ENCODE results near the gene ATRN.
"Not testable (repeated sequence)": the region's sequence is repeated elsewhere in the genome, so short reads cannot be mapped to it uniquely, and the experiment has no call there.

Gene ATRN

DNA sequence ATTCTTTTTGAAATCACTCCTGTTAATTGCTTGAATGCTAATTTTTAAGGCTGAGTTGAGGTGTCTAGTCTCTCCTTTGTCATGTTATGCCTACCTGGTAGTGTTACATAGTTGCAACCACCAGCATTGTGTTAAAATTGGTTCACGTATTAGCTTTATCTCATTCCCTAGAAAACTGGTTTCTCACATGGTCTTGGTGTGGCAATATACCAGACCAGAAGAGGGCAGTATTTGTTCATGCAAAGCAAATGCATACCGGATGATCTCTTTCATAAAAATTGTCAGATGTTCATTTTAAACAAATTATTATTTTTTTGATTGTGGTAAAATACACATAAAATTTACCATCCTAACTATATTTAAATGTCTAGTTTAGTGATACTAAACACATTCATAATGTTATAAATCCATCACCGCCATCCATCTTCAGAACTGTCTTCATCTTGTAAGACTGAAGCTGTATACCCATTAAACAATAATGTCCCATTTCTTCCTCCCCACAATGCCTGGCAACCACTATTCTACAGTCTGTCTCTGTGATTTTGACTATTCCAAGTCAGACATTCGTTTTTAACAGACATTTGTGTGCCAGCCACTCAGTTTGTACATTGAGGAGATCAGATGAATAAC, 92.8 kb downstream of the ATRN start:
- DNase-seq (ENCODE audit: low read depth in 2 of 2): no peak

DNA sequence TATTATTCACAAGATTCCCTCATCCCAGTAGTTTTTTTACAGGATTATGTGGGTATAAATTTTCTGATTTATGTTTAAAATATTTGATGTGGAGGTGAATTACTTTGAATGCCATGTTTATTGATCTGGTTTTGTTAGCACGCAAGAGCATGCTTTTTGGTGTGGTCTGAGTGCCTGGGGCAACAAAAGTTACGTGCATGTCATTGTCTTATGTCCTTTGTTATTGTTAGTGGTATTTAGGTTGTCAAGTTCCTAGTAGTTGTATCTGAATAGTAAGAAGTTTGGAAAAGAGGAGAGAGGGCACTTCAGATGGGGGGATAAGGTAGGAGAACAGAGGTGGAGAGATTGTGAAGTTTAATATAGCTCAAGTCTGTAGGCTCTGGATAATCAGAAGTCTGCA, 95.0 kb downstream of the ATRN start:
- DNase-seq (ENCODE audit: low read depth in 2 of 2): no peak

DNA sequence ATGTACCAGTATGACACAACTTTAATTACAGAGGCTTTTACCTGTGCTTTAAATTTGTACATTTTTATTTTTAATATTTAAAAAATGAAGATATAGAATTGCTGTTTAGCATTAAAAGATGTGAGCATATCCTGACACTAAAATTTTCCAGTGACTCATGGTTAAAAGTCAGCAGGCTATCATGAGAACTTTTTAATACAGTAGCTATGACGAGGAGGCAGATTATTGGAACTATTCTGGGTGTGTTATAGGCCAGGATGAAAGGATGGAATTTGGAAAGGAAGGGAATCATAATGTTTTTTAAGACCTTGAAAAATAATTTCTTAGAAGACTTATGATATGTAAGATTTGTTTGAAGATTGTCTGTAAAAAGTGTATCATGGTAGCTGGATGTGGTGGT, 101.3 kb downstream of the ATRN start:
- no peak for DNase-seq (ENCODE audit: low read depth in 2 of 2)

DNA sequence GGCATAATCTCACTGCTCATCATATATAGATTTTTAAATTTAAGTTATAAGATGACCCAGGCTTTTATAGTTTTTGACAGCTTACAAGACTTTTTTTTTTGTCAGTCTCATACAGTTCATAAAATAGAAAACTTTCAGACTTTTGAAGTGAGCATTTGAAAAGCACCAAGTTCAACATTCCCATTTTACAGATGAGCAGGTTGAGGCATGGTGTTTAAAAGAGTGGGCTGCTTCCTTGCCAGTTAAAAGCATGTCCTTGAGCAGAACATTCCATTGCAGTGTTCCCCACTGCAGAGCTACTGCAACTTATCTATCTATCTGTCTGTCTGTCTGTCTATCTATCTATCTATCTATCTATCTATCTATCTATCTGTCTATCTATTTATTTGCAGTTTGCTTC, 105.5 kb downstream of the ATRN start:
- no peak for DNase-seq (ENCODE audit: low read depth in 2 of 2)

DNA sequence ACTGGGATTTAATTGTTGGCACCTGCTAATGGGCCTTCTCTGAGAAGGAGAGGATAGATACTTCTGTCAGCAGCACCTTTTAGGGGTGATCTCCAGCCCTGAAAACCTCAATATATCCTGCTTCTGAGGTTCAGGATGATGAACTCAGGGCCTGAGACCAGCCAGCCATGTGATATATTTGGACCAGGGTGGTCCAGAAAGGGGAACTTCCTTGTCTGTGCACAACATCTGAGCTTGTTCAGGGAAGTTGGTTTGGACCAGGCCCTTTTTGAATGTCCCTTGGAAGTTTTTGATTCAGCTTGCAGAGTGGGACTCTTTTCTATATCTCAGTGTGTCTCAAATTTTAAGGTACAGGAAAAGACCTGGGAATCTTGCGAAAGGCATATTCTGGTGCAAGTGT, 106.5 kb downstream of the ATRN start:
- DNase-seq (ENCODE audit: low read depth in 2 of 2): no peak

DNA sequence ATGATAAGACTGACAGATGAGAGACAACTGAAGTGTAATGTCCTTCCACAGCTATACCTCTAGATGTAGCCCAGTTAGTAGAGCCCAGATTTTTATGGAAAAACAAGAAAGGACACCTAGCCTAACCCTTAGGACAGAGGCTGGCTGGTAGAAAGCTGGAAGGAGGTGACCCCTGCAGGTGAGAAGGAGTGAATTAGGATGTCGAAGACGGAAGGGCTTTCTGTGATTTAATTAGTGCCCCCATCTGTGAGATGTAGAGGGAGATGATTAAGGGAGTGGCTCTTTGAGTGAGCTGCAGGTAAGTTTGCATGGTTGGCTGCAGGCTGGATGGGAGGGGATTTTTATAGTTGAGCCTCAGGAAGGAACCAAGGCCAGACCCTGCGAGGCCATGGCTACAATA, 109.6 kb downstream of the ATRN start:
- no peak for DNase-seq (ENCODE audit: low read depth in 2 of 2)

DNA sequence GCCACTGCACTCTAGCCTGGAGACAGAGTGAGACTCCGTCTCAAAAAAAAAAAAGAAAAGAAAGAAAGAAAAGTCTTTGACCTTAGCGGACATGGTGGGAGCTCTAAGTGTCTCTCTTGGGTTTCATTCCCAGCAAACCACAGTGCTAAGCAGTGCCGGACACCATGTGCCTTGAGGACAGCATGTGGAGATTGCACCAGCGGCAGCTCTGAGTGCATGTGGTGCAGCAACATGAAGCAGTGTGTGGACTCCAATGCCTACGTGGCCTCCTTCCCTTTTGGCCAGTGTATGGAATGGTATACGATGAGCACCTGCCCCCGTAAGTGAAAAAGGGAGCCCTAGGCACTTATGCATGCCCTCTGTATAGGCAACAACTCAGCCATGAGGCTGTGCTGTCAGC, 112.9 kb downstream of the ATRN start:
- no peak for DNase-seq (ENCODE audit: low read depth in 2 of 2)

DNA sequence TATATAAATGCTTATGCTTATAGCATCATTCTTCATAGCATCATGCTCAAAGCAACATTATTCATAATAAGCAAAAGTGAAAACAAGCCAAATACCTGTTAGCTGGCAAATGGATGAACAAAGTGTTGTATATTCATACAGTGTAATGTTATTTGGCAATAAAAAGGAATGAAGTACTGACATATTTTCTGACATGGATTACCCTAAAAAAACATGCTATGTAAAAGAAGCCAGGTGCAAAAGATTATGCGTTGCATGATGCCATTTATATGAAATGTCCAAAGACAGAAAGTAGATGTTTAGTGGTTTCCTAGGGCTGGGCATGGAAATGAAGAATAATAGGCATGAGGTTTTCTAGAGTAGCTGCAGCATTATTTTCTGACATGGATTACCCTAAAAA, 115.3 kb downstream of the ATRN start:
- no peak for DNase-seq (ENCODE audit: low read depth in 2 of 2)

DNA sequence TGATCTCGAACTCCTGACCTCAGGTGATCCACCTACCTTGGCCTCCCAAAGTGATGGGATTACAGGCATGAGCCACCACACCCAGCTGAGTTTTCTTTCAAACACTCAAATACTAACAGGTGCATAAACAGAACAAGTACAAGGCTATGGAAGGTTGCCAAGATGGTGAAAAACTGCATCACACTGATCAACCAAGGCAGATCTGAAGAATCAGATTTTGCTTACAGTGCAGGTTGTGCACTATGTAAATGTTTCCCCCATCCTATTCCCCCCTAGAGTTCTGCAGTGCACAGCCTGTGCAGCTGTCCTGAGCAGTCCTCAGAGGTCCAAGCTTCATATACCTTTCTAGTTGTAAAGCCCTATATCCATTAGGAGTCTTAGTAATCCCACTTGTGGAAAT, 119.3 kb downstream of the ATRN start:
- no peak for DNase-seq (ENCODE audit: low read depth in 2 of 2)

DNA sequence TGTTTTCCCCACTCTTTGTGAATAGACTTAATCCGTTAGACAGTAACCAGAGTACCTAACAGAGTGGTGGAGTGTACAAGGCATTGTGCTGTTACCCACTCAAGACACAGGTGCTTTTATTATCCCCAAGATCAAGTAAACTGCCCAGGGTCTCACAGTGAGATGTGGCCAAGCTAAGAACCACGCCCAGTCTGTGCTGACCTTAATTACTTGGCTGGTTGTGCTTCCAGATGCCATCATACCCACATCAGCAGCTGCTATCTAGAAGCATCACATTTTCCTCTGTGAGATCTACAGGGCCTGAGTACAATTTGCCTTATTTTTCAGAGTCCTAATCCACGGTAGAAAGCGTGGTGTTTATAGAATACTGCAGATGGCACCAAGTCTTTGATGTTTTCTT, 122.1 kb downstream of the ATRN start:
- DNase-seq (ENCODE audit: low read depth in 2 of 2): no peak

DNA sequence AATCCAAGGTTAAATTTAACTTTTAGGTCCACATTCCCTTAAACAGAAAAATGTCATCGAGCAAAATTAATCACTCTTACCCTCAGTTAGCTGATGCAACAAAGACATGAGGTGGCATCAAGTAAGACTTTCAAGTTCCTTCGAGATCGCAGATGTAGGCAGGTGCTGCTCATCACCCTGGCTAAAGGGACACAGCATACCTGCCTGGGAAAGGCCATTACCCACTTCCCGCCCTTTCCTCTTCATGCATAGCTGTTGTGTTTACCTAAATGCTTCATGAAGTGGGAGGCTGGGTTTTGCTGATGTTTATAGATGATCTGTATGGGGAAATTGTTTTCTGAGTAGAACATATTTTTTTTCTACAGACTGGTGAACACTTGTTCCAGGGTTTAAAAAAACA, 124.7 kb downstream of the ATRN start:
- DNase-seq (ENCODE audit: low read depth in 2 of 2): no peak

DNA sequence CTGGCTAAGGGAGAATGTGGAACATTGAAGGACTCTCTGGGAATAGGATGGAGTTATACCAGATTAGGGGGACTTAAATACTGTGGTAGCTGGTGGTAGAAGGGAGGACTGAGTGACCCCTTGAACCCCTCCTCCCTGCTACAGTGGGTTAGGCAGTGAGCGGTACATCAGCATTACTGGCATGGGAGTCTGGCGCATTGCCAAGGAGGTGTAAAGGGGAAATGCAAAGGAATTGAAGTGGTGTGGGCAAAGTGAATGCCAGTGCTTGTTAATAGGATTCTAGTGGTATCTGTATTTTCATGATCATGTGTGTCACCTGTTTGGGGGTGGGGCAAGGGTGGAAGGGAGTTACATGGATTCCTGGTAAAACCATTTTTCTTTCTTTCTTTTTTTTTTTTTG, 132.3 kb downstream of the ATRN start:
- DNase-seq (ENCODE audit: low read depth in 2 of 2): no peak

DNA sequence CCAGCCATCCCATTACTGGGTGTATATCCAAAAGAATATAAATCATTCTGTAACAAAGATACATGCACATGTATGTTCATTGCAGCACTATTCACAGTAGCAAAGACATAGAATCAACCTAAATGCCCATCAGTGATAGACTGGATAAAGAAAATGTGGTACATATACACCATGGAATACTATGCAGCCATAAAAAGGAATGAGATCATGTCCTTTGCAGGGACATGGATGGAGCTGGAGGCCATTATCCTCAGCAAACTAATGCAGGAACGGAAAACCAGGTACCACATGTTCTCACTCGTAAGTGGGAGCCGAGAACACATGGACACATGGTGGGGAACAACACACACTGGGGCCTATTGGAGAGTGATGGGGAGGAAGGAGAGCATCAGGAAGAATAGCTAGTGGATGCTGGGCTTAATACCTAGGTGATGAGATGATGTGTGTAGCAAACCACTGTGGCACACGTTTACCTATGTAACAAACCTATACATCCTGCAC, 134.6 kb downstream of the ATRN start:
- not testable (repeated sequence) for DNase-seq (ENCODE audit: low read depth in 2 of 2)

DNA sequence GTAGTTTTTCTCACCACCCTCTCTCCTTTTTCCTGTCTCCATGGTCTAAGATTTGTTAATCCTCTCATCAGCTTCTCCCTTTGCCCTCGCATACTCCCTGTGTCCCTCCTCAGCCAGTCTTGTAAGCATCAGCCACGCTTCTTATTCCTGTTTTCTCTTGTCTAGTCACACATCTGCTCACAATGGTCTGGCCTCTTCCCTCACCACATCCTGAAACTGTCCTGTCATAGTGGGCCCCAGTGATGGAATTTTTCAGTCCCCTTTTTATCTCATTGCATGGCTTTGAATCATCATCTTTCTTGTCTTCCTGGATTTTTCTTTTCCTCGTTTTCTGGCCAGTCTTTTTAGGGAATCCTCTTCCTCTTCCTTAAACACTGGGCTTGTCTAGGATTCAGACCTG, 135.2 kb downstream of the ATRN start:
- DNase-seq (ENCODE audit: low read depth in 2 of 2): no peak

DNA sequence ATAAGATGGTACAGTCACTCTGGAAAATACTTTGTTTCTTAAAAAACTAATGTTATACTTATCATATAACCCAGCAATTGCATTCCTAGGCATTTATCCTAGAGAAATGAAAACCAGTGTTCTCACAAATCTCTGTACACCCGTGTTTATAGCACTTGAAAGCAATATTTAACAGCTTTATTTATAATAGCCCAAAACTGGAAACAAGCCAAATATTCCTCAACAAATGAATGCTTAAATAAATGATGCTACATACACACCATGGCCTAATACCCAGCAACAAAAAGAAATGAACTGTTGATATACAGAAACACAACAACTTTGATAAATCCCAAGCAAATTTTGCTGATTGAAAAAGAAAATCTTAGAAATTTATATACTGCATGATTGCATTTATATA, 141.1 kb downstream of the ATRN start:
- DNase-seq (ENCODE audit: low read depth in 2 of 2): no peak

DNA sequence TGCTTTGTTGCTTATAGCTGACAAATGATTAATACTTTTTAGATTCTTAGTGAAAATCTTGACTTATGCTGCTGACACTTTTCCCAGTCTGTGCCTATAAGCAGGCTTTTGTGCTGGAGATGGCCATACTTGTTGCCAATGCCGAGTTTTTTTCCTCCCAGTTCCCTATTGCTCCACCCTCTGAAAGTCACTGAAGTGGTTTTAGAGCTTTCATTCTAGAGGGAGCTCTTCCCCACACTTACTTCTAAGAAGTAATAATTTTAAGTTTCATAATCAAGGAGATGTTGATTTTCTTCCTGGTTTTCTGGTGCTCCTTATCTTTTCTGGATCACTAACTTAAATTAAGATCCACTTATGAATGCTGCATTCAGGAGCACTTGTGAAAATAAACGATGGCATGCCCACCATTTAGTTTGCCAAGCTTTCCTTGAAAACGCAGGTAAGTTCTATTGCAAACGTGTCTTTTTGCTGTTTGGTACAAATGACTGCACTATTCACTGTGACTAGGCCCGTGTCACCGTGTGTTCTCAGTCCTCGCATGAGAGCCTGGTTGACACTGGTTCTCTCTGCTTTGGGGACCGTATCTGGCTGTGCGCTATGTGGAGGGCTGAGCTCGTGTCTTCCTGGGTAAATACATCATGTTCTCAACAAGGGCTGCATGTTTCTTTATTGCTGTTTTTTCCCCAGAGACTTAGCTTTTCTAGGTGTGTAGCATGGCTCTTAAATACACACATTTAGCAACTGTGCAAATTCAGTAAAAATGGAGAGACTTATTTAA, 142.2 kb downstream of the ATRN start:
- DNase-seq (ENCODE audit: low read depth in 2 of 2): no peak

DNA sequence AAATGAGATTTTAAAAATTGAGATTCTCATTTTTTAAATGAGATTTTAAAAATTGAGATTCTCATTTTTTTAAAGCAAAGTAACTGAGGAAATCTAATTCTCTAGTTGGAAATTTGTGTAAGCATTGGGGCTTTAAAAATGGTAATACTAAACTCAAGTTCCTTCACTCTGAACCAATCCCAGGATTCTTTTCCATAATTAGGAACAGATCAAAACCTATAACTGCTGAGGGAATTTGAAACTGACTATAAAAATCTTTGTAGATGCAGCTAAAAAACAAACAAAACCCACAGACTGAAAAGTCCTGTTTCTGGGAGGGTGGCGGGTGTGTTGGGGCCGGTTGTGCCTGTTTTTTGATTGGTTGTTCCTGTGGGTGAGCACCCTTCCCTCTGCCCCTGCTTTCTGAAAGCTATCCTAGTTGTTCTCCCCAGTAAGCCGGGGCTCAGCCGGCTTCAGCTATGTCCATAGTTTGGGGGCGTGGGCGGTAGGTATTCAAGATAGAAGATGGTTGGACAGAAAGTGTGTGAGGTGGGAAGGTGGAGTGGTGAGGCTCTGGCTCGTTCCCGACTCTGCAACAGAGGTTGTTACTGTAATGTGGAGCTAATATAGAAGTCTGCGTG, 143.1 kb downstream of the ATRN start:
- no peak for DNase-seq (ENCODE audit: low read depth in 2 of 2)

DNA sequence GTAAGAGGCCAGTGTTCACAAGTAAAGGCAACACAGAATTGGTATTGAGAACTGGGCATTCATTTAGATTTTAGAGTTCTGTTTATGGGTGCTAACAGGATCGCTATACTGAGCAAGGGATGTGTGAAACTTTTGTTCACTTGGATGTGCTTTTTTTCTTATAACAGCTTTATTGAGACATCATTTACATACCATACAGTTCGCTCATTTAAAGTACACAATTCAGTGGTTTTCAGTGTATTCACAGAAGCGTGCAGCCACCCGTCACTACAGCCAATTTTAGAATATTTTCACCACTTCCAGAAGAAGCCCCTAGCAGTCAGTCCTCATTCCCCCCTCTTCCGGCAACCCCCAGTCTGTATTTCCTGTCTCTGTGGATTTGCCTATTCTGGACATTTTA, 143.6 kb downstream of the ATRN start:
- no peak for DNase-seq (ENCODE audit: low read depth in 2 of 2)

DNA sequence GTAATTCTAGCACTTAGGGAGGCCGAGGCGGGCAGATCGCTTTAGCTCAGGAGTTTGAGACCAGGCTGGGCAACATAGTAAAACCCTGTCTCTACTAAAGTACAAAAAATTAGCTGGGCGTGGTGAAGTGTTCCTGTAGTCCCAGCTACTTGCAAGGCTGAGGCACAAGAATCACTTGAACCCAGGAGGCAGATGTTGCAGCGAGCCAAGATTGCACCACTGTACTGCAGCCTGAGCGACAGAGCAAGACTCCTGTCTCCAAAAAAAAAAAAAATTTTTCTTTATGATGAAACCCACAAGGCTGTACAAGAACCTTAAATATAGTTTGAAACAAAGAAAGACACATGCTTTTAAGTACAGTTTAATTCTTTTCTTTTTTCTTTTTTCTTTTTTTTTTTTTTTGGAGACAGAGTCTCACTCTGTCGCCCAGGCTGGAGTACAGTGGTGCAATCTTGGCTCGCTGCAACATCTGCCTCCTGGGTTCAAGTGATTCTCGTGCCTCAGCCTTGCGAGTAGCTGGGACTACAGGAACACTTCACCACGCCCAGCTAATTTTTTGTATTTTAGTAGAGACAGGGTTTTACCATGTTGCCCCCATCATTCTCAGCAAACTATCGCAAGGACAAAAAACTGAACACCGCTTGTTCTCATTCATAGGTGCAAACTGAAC, 144.5 kb downstream of the ATRN start:
- not testable (repeated sequence) for DNase-seq (ENCODE audit: low read depth in 2 of 2)

DNA sequence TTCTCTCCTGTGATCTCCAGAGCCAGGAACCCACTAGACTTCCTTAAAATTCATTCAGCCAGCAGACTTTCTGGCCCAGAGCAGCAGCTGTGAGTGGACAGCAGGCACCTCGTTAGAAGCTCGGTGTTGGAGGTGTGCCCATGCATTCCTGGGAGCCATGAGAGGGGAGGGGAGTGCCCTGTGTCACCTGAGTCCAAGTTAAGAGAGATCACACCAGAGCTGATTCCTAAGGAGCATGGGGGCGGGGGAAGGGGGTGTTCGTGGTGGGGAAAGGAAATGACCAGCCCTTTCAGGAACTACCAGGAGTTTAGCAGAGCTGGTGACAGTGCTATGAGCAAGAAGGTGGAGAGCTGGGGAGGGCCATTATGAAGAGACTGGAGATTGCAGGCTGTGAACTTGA, 145.4 kb downstream of the ATRN start:
- DNase-seq (ENCODE audit: low read depth in 2 of 2): no peak

DNA sequence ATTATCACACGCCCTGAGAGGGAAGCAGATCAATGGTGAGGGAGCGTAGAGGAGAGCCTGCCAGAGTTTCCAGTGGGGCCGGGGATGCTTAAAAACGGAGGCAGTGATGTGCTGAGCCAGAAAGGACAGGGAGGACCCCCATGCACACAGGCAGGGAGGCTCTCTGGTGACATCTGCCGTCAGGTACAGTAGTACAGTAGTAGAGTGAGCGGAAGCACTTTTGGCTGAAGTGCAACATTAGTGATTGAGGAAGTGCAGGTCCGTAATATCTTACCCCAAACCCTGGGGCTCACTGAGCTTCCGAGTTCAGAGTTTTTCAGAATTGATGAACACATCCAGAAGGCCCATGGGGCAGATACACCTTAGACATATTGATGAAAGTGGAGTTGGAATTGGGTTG, 150.3 kb downstream of the ATRN start:
- no peak for DNase-seq (ENCODE audit: low read depth in 2 of 2)

DNA sequence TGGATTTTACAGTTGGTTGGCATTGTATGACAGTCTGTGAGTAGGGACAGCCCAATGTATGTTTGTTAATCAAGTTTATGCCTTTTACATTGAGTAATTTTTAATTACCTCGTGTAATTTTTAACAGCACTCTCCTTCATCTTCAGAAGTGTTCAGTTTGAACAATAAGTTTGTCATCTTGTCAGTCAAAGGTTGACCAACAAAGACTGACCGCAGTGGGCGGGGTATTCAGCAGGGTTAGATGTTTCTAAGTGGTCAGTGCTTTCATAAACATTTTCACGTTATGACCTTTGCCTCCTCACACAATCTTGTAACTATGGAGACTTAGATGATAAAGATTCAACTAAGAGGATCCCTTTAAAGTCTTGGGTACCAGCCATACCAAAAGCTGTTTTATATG, 151.6 kb downstream of the ATRN start:
- DNase-seq (ENCODE audit: low read depth in 2 of 2): no peak

DNA sequence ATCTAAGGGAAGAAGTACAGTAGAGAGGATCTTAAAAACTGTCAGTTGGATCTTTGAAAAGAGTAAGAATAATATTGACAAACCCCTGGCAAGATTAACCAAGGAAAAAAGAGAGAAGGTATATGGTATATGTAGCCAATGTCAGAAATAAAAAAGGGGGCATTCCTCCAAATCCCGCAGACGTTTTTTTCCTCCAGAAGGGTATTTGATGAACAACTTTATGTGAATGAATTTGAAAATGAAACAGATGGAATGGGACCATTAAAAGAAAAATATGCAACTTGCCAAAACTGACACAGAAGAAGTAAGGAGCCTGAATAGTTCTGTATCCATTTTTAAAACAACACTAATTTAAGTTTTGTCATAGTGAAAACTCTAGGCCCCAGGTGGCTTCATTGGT, 156.7 kb downstream of the ATRN start:
- no peak for DNase-seq (ENCODE audit: low read depth in 2 of 2)
